ENCODE measurements around the gene LDHAL6A. TPM values are rescaled to one million over a fixed set of nuclear protein-coding genes. Genes with fewer than 3 reads are reported as not detected.

The LDHAL6A gene
- not detected in 2 replicates for total RNA-seq

DNA sequence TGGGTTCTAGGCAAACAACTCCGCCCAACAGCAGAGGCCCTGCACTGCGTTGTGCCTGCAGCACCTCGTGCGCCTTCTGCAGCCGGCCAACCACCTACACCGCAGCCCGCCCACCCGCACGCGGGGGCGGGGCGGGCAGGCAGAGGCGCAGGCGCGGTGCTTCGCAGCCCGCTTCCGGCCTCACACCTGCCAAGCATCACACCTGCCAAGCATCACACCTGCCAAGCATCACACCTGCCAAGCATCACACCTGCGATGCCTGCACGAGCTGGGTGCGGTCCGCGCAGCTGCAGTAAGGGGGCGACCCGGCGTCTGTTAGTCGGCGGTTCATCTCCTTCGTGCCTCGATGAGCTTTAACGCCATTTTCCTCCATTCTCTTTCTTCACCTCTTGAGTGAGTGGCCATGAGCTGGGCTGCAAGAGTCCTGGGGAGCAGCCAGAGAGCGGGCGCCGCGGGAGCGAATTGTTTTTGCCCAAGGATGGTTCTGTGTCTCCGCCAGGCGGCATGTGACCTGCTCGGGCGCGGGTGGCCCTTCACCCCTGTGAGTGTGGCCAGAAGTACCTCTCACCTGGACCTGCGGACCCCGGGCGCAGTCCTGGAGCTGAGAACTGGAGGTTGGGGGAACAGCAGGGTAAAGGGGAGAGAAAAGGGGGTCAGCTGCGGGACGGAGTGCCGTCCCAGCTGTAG lies at the start of gene LDHAL6A:
Gene LDHAL6A, plus strand, starts transcription at position 171 of the 687 bp plus-strand sequence. CDS start 825 bp downstream, outside the sequence.

DNA sequence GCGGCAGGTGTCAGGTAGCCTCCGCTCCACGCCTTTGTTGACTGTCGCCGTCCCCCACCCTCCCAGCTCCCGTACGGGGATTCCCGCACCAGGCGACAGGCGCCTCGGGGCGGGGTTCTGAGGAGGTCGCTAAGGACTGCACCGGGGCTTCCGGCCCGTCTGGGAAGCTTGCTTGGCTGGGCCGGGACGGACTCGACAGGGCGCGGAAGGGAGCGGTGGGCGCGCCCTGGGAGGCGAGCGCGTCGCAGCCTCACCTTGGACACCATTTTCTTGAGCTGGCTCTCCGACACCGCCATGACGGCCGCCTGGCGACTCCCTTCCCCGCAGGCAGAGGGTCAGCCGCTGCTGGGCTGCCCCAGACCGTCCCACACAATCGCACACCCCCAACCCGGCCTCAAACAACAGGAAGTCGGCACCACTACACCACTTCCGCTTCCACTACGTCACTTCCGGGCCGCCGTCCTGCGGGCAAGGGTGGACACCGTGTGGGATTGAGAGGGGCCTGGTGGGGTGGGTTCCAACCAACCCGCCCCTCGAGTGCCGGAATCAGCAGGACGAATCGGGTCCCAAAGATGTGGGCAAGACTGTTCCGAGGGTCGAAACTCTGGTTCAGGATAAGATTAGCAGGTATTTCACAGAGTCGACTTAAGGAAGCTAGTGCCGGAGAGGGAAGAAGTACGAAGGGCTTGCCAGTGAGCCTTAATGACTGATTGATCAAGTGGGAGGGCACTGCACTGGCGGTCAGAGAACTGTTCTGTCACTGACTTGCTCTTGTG lies 71.1 kb downstream of the LDHAL6A start, which contains the start of gene TSG101:
Gene TSG101, minus strand, starts transcription at position 422 of the 776 bp plus-strand sequence. Its CDS starts 126 bp downstream, at position 296.

Other genes with a start within 250 kb of the LDHAL6A start
- gene SAA4, start 219.1 kb upstream of the LDHAL6A start, total RNA-seq = not detected in 2 replicates
- gene SAA2, start 207.2 kb upstream of the LDHAL6A start, total RNA-seq = not detected in 2 replicates
- not detected in 2 replicates for gene SAA1, start 189.6 kb upstream of the LDHAL6A start, total RNA-seq
- gene HPS5, start 133.7 kb upstream of the LDHAL6A start, total RNA-seq = 51.9 and 60.8 TPM in 2 replicates
- gene GTF2H1, start 133.3 kb upstream of the LDHAL6A start, total RNA-seq = 59.1 and 77.4 TPM in 2 replicates
- 490 and 579 TPM in 2 replicates for gene LDHA, start 61.3 kb upstream of the LDHAL6A start, total RNA-seq
- gene LDHC, start 43.5 kb upstream of the LDHAL6A start, total RNA-seq = 1.3 TPM in 1 of 2 replicates, not detected in the other
- gene TSG101, start 71.1 kb downstream of the LDHAL6A start, total RNA-seq = 60.5 and 63.2 TPM in 2 replicates
- gene UEVLD, start 132.9 kb downstream of the LDHAL6A start, total RNA-seq = 23.1 and 24.7 TPM in 2 replicates
- gene MISFA, start 143.9 kb downstream of the LDHAL6A start, total RNA-seq = 0.26 and 0.31 TPM in 2 replicates
- 15.2 and 19.6 TPM in 2 replicates for gene SPTY2D1, start 178.5 kb downstream of the LDHAL6A start, total RNA-seq
- 0.12 and 0.66 TPM in 2 replicates for gene TMEM86A, start 242.9 kb downstream of the LDHAL6A start, total RNA-seq

All from aortic smooth muscle cell (primary cell).